Tibial artery (tissue), 4 donors: ENCODE measurements around the gene SORCS2.

ENCODE experiments used
- DNase-seq, 2 donors: peaks; one replicate each; pipeline ENCODE4 v3.0.0-alpha.2; 2019
- H3K27ac ChIP-seq, 2 donors: fragments of 200-600 bp; sonication (generic) in 1 of 2; 1 replicate in 1 of 2; 2 replicates in 1 of 2; pipeline ENCODE4 v1.5.1; 2018 to 2019; ENCODE audit warnings: mild to moderate bottlenecking in 1 of 2
- H3K27me3 ChIP-seq, 2 donors: fragments of 200-600 bp; sonication (generic) in 1 of 2; one replicate each; pipeline versions ENCODE4 v1.5.1 to v1.6.0; 2016 to 2019
- H3K36me3 ChIP-seq, 3 donors: fragments of 200-600 bp; sonication (generic) in 2 of 3; one replicate each; pipeline ENCODE4 v1.5.1; 2016 to 2019; ENCODE audit warnings: mild to moderate bottlenecking in 2 of 3
- H3K4me1 ChIP-seq, 4 donors: fragments of 200-600 bp; sonication (generic) in 2 of 4; 1 replicate in 3 of 4; 2 replicates in 1 of 4; pipeline ENCODE4 v1.5.1; 2016 to 2019
- H3K4me3 ChIP-seq, 2 donors: fragments of 200-600 bp; sonication (generic) in 1 of 2; 1 replicate in 1 of 2; 2 replicates in 1 of 2; pipeline ENCODE4 v1.5.1; 2018 to 2019; ENCODE audit warnings: mild to moderate bottlenecking in 2 of 2
- H3K9me3 ChIP-seq, 3 donors: fragments of 200-600 bp; sonication (generic) in 1 of 3; one replicate each; pipeline ENCODE4 v1.5.1; 2016 to 2019
- intact Hi-C: fragments of 100-400 bp; cut with DNase I; formaldehyde crosslinking; loops from one replicate; pipeline ENCODE4 v1.15.0; 2023; ENCODE audit warnings: low total_unique reads
- TF ChIP-seq, protein P1 (sequence below), 2 experiments: fragments of 200-600 bp in 1 of 2; fragments of 450-650 bp in 1 of 2; IDR thresholded peaks; one replicate each; pipeline ENCODE4 v1.5.1; 2017 to 2019; ENCODE audit warnings: antibody characterized with exemption in 2 of 2, mild to moderate bottlenecking in 1 of 2, moderate library complexity in 1 of 2

SORCS2 gene

DNA sequence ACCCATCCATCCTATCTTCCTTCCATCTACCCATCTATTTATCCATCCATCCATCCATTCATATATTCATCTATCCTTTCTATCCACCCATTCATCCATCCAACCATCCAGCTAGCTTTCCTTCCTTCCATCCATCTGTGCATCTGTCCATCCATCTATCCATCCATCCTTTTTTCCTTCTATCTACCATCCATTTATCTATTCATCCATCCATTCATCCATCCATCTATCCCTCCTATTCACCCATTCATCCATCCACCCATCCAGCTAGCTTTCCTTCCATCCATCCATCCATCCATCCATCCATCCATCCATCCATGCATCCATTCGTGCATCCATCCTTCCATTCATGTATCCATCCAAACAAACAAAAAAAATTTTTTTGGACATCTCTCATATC is 123.6 kb downstream of the SORCS2 start:
- Histone ChIP-seq H3K4me3 (no peak overlapping the region), H3K27me3 (peaks cover 0 to 9% of the 10 kb centered on the region in 2 donors), H3K9me3 (peaks cover 0 to 23% (median 17%) of the 10 kb centered on the region in 3 donors), H3K4me1 (no peaks in the 10 kb centered on the region), H3K36me3 (no peaks in the 10 kb centered on the region), H3K27ac (no peak overlapping the region)
- no peak for DNase-seq
- TF ChIP-seq, protein P1, sequence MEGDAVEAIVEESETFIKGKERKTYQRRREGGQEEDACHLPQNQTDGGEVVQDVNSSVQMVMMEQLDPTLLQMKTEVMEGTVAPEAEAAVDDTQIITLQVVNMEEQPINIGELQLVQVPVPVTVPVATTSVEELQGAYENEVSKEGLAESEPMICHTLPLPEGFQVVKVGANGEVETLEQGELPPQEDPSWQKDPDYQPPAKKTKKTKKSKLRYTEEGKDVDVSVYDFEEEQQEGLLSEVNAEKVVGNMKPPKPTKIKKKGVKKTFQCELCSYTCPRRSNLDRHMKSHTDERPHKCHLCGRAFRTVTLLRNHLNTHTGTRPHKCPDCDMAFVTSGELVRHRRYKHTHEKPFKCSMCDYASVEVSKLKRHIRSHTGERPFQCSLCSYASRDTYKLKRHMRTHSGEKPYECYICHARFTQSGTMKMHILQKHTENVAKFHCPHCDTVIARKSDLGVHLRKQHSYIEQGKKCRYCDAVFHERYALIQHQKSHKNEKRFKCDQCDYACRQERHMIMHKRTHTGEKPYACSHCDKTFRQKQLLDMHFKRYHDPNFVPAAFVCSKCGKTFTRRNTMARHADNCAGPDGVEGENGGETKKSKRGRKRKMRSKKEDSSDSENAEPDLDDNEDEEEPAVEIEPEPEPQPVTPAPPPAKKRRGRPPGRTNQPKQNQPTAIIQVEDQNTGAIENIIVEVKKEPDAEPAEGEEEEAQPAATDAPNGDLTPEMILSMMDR (IDR thresholded peaks at IDR 0.05), result no peak
- intact Hi-C loops, result no loop called here

DNA sequence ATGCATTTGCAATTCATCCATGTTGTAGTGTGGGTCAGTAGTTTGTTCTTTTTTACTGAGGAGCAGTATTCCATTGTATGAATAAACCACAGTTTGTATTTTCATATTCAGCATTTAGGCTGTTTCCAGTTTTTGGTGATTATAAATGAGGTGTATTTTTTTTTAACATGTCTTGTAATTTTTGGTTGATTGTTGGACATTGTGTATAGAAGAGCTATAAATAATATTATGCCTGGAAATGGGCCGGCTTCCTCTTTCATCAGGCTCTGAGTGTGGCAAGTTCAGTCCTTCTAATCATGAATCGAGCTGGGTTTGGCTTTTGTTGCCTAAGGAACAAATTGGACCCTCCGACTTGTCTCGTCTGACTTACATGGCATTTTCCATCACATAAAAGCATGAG is 126.7 kb downstream of the SORCS2 start:
- peaks cover 0 to 5% of the 10 kb centered on the region in 2 donors for H3K27me3 ChIP-seq
- no peak for DNase-seq
- intact Hi-C loops, result no loop called here
- H3K4me1 ChIP-seq, result no peaks in the 10 kb centered on the region
- H3K27ac ChIP-seq, result no peak overlapping the region
- TF ChIP-seq, protein P1 (IDR thresholded peaks at IDR 0.05), result no peak
- no peaks in the 10 kb centered on the region for H3K36me3 ChIP-seq
- H3K4me3 ChIP-seq, result no peak overlapping the region
- H3K9me3 ChIP-seq, result peaks cover 0 to 23% (median 17%) of the 10 kb centered on the region in 3 donors

DNA sequence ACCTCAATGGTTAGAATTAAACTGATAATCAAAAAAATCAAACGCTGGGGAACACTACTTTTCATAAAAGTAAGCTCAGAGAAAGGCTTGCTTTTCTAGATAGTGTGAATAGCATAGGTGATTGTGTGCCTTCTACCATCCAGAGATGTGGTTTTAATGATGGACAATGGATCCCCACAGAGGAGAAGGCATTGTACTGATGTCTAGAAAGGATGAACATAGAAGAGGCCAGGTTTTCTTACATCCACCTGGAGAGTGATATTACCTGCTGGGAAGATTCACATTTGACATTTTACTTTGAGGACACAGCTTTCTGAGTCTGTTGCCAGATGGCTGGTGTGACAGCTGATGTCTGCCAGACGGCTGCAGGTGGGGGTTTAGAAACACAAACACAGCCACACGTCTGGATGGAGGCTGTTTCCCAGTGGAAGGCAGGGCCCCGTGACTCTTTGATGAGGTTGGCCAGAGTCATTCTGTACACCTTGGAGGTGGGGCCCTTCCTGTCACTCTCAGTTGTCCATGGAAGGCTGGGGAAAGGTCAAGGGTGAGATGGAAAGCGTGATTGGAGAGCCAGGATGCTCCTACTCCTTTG is 128.0 kb downstream of the SORCS2 start:
- no peaks in the 10 kb centered on the region for H3K36me3 ChIP-seq

DNA sequence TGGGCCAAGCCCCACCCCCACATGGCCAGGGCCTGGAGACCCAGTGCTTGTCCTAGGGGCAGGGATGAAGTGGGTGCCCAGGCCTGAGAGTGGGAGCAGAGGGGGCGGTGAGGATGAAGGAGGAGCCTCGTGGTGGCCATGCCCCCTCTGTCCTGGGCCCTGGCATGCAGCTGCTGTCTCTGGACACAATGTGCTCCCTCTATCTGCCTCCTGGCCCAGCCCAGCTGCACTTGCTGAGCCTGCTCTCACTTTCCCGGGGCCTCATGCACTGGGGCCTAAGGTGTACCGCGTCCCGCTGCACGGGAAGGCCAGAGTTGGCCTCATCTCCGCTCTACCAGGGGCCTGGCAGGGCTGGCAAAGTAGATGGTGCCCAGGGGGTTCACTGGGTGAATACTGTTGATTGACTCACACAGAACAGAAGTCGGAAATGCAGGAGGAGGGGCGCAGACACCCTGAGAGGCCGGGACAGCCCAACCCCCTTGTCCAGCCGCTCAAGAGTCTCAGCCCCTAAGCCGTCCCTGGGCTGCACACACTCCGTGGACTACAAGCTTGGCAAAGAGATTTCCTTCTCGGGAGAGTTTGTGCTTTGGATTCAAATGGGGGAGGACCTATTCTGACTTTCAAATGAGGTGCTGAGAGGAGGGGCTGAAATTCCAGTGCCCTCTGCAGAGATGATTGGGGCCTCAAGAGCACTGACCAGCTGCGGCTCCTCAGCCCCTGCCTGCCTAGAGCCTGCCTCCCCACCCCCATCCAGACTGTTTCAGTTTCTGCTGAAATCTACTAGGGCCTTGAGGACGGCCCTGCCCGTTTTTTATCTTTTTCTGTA is 130.0 kb downstream of the SORCS2 start:
- intact Hi-C loops, result no loop called here
- DNase-seq, result no peak
- H3K4me3 ChIP-seq, result no peak overlapping the region

More for the DNA sequence above, 128.0 kb downstream of the SORCS2 start:
- no peaks in the 10 kb centered on the region for H3K4me1 ChIP-seq
- no peak overlapping the region for H3K4me3 ChIP-seq
- no peak overlapping the region for H3K27ac ChIP-seq
- intact Hi-C loops, result no loop called here
- TF ChIP-seq, protein P1 (IDR thresholded peaks at IDR 0.05), result no peak
- H3K27me3 ChIP-seq, result peaks cover 0 to 2% of the 10 kb centered on the region in 2 donors
- no peak for DNase-seq
- H3K9me3 ChIP-seq, result peaks cover 0 to 23% (median 17%) of the 10 kb centered on the region in 3 donors

DNA sequence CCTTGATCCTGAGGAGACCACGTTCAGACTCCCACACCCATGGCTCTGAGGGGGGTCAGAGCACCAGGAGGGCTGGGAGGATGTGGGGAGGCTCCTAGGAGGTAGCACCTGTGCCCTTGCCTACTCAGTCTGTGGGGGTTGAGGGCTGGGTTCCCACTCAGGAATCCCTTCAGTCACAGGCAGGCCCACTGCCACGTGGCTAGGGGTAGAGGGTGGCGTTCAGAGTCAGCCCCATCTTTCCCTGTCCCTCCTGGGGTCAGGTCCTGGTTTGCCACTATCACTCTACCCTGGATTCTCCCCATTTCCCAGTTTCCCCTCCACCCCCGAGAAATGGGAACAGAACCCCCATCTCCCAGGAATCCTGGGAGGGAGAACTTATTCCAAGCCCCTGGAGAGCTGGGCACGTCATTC is 131.1 kb downstream of the SORCS2 start:
- Histone ChIP-seq H3K4me3 (no peak overlapping the region), H3K27me3 (no peaks in the 10 kb centered on the region), H3K27ac (no peak overlapping the region), H3K36me3 (no peaks in the 10 kb centered on the region), H3K9me3 (peaks cover 0 to 19% (median 14%) of the 10 kb centered on the region in 3 donors), H3K4me1 (peaks cover 0 to 1% (median under 1%) of the 10 kb centered on the region in 4 donors)
- intact Hi-C loops, result no loop called here
- DNase-seq, result no peak
- TF ChIP-seq, protein P1 (IDR thresholded peaks at IDR 0.05), result no peak

More for the DNA sequence above, 130.0 kb downstream of the SORCS2 start:
- Histone ChIP-seq H3K27me3 (no peaks in the 10 kb centered on the region), H3K4me1 (no peaks in the 10 kb centered on the region), H3K9me3 (peaks cover 0 to 23% (median 17%) of the 10 kb centered on the region in 3 donors), H3K27ac (no peak overlapping the region), H3K36me3 (no peaks in the 10 kb centered on the region)
- TF ChIP-seq, protein P1 (IDR thresholded peaks at IDR 0.05), result no peak
